ENCODE results near the gene DLD.

The DLD gene

DNA sequence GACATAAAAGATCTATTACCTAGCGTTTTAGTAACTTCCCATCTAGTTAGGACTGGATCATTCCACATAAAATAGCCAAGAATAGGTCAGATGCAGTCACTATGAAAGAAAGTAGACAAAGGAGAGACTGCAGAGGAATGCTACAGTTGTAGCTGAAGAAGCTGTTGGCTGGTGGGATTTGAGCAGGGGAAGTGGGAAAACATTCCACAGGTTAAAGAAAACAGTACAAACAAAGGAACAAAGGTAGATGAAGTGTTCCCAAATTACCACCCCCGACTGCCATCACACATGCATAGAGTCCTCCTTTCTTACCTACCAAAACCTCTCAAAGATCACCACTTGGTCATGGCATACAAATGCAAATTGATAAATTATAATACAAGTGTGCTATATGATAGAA lies 41.8 kb downstream of the DLD start:
- ChIA-PET CTCF (interaction anchor here (0.7 to 1.2 kb wide), 2 partner anchors 12 to 21 kb away, joined by 4 read pairs; no protein-coding TSS in a partner anchor), POLR2A (ENCODE audit: low non-redundant PET) (no interaction called here)
- no peak overlapping the region for H3K27ac ChIP-seq
- TF ChIP-seq CTCF (conservative IDR thresholded peaks at IDR 0.05; ENCODE audit: low read depth): no peak
- DNase-seq (ENCODE audit: low spot score): no peak

DNA sequence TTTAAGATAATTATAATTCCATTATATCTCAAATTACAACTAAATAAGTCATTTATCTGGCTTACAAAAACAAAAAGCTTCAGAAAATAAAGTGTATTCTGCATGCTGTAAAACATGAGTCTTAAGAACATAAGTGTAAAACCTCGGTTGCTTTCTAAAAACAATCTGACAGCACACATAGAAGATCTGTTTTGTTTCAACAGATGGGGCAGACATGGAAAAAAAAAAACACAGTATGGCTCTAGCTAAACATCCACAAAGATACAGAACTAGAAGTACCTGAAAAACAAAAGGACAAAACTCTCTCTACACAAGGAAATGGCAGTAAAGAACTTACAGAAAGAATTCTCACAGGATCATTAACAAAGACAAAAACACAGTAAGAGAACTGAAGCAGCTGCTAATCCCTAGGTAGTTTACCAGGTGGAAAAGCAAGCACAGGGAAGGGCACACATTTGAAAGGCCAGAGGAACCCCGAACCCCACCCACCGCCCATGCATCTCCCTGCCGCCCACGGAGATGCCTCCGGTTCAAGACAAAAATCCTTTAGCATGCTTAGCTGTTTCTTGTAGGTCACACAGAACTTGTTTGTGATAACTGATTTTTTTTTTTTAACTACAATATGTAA lies 42.5 kb downstream of the DLD start:
- TF ChIP-seq CTCF (conservative IDR thresholded peaks at IDR 0.05; ENCODE audit: low read depth): no peak
- ChIA-PET POLR2A (ENCODE audit: low non-redundant PET) (no interaction called here), CTCF (interaction anchor here (1.2 kb wide), 1 partner anchor 22 kb away, joined by 4 read pairs; no protein-coding TSS in a partner anchor)
- H3K27ac ChIP-seq: no peak overlapping the region
- no peak for DNase-seq (ENCODE audit: low spot score)

GRCh38 chr7:107934991-107935770 lies 44.2 kb downstream of the DLD start:
- no peak for DNase-seq (ENCODE audit: low spot score)
- POLR2A ChIA-PET (ENCODE audit: low non-redundant PET): interaction anchor here (0.7 kb wide), 1 partner anchor 1806 kb away, joined by 5 read pairs; no protein-coding TSS in a partner anchor
- CTCF ChIA-PET: interaction anchor here (0.6 kb wide), 1 partner anchor 65 kb away, joined by 3 read pairs; no protein-coding TSS in a partner anchor
- TF ChIP-seq CTCF (conservative IDR thresholded peaks at IDR 0.05; ENCODE audit: low read depth): no peak
- H3K27ac ChIP-seq: no peak overlapping the region

GRCh38 chr7:107936312-107936711 lies 45.3 kb downstream of the DLD start:
- TF ChIP-seq CTCF (conservative IDR thresholded peaks at IDR 0.05; ENCODE audit: low read depth): no peak
- no peak overlapping the region for H3K27ac ChIP-seq
- DNase-seq (ENCODE audit: low spot score): no peak
- POLR2A ChIA-PET (ENCODE audit: low non-redundant PET): no interaction called here
- CTCF ChIA-PET: interaction anchor here (0.6 kb wide), 1 partner anchor 67 kb away, joined by 3 read pairs; no protein-coding TSS in a partner anchor

DNA sequence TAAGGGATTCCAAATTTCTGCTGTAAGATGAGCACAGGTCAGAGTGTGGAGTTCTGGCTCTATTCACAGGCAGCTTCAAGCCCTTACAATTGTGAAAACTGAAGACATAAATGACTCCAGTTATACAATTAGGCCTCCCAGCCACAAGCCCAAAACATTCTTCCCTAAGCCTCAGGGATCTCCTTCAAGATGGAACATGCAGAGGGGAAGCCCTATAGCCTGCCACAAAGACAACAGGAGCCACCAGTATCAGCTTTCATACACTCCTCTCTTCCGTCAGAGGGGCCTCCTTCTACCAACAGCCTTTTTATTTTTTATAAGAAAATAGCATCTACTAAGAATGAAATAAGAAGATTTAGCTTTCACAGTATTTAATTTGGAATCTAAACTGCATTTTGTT lies 46.5 kb downstream of the DLD start:
- POLR2A ChIA-PET (ENCODE audit: low non-redundant PET): no interaction called here
- CTCF ChIA-PET: no interaction called here

More for the DNA sequence above, 46.5 kb downstream of the DLD start:
- H3K27ac ChIP-seq: no peak overlapping the region
- peak; percentile 21 for DNase-seq (ENCODE audit: low spot score)
- TF ChIP-seq CTCF (conservative IDR thresholded peaks at IDR 0.05; ENCODE audit: low read depth): no peak
